ENCODE results near the gene PA2G4.

- TF ChIP-seq CTCF (IDR thresholded peaks at IDR 0.05; ENCODE audit: insufficient read depth, low read depth, low read length) (no peak), EZH2 (IDR thresholded peaks at IDR 0.05; ENCODE audit: insufficient read depth, low read length) (no peak)
Observed at GRCh38 chr12:56082967-56083366, 21.4 kb upstream of the PA2G4 start.
